ENCODE measurements around the gene PTGIR. TPM values are rescaled to one million over a fixed set of nuclear protein-coding genes. Genes with fewer than 3 reads are reported as not detected.
A peak's percentile ranks its signal among the peaks of the same experiment; 100 is the strongest.

The PTGIR gene
- total RNA-seq, 4 donors from 2014 or later = 0.51 to 3.6 (median 2.1) TPM

DNA sequence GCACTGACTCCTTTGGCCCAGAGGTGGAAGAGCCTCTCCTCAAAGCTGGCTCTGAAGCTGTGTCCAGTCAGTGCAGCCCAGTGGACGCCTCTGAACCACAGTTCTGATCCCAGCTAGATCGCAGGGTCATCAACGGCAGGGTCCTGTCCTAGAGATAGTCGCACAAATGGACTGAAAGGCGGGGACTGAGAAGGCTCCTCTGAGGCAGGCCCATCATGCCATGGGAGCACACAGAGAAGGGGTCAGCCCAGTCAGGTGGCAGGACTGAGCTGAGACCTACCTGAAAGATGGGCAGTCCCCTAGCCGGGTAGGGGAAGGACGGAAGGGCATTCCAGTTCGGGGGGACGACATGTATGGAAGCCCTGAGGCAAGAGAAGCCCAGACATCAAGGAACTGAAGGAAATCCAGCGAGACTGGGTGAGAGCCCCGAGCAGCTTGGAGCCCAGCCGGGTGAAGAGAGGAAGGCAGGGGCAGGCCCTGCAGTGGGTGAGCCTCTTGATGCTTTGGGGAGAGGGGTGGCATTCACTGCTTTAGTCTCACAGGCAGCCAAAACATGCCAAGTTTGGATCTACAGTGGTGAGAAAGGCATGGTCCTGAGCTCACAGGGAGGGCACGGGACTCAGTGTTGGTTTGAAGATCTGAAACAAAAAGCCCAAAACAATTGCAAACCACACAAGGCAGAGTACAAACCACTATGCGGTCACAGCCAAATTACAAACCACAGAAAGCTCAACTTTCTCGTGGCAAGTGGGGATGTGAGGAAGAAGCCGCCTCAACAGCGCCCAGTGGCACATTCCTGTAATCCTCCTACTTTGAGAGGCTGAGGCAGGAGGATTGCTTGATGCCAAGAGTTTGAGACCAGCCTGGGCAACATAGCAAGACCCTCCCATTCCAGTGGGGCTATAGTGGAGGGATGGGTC is 13.8 kb downstream of the PTGIR start:
- WGBS, 2 donors = 65 to 66% methylated on average over 16 to 17 of the region's 17 CpGs
- DNase-seq (ENCODE audit: low spot score in 2 of 2) = peak in 1 of 2 donors; percentile 79
- H3K4me3 ChIP-seq (ENCODE audit: low read depth, poor library complexity, severe bottlenecking) = no peak overlapping the region
- TF ChIP-seq POLR2A (IDR thresholded peaks at IDR 0.05) = no peak
- TF ChIP-seq, protein P1, sequence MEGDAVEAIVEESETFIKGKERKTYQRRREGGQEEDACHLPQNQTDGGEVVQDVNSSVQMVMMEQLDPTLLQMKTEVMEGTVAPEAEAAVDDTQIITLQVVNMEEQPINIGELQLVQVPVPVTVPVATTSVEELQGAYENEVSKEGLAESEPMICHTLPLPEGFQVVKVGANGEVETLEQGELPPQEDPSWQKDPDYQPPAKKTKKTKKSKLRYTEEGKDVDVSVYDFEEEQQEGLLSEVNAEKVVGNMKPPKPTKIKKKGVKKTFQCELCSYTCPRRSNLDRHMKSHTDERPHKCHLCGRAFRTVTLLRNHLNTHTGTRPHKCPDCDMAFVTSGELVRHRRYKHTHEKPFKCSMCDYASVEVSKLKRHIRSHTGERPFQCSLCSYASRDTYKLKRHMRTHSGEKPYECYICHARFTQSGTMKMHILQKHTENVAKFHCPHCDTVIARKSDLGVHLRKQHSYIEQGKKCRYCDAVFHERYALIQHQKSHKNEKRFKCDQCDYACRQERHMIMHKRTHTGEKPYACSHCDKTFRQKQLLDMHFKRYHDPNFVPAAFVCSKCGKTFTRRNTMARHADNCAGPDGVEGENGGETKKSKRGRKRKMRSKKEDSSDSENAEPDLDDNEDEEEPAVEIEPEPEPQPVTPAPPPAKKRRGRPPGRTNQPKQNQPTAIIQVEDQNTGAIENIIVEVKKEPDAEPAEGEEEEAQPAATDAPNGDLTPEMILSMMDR (IDR thresholded peaks at IDR 0.05) = no peak
- intact Hi-C loops (cut with DNase I; ENCODE audit: low total_unique reads) = loop anchor here (10.0 kb wide), 1 partner anchor 54 kb away; the partner anchor contains the start of gene DACT3

DNA sequence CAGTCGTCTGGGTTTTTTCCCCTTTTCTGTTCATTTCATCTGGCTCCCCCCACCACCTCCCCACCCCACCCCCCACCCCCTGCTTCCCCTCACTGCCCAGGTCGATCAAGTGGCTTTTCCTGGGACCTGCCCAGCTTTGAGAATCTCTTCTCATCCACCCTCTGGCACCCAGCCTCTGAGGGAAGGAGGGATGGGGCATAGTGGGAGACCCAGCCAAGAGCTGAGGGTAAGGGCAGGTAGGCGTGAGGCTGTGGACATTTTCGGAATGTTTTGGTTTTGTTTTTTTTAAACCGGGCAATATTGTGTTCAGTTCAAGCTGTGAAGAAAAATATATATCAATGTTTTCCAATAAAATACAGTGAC is 14.5 kb downstream of the PTGIR start:
- intact Hi-C loops (cut with DNase I; ENCODE audit: low total_unique reads) = loop anchor here (10.0 kb wide), 1 partner anchor 54 kb away; the partner anchor contains the start of gene DACT3
- TF ChIP-seq POLR2A (IDR thresholded peaks at IDR 0.05) = no peak
- TF ChIP-seq, protein P1 (IDR thresholded peaks at IDR 0.05) = no peak
- WGBS, 2 donors = 53 to 57% methylated on average over 5 of the region's 5 CpGs
- no peak overlapping the region for H3K4me3 ChIP-seq (ENCODE audit: low read depth, poor library complexity, severe bottlenecking)
- no peak for DNase-seq (ENCODE audit: low spot score in 2 of 2)

DNA sequence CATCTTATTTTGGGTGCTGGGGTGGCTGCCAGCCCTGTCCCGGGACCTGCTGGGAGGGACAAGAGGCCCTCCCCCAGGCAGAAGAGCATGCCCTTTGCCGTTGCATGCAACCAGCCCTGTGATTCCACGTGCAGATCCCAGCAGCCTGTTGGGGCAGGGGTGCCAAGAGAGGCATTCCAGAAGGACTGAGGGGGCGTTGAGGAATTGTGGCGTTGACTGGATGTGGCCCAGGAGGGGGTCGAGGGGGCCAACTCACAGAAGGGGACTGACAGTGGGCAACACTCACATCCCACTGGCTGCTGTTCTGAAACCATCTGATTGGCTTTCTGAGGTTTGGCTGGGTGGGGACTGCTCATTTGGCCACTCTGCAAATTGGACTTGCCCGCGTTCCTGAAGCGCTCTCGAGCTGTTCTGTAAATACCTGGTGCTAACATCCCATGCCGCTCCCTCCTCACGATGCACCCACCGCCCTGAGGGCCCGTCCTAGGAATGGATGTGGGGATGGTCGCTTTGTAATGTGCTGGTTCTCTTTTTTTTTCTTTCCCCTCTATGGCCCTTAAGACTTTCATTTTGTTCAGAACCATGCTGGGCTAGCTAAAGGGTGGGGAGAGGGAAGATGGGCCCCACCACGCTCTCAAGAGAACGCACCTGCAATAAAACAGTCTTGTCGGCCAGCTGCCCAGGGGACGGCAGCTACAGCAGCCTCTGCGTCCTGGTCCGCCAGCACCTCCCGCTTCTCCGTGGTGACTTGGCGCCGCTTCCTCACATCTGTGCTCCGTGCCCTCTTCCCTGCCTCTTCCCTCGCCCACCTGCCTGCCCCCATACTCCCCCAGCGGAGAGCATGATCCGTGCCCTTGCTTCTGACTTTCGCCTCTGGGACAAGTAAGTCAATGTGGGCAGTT is 15.1 kb downstream of the PTGIR start:
- DNase-seq (ENCODE audit: low spot score in 2 of 2) = peak in 1 of 2 donors; percentile 74
- TF ChIP-seq, protein P1 (IDR thresholded peaks at IDR 0.05) = no peak
- no peak for TF ChIP-seq POLR2A (IDR thresholded peaks at IDR 0.05)
- intact Hi-C loops (cut with DNase I; ENCODE audit: low total_unique reads) = loop anchor here (10.0 kb wide), 1 partner anchor 55 kb away; the partner anchor contains the start of gene DACT3
- H3K4me3 ChIP-seq (ENCODE audit: low read depth, poor library complexity, severe bottlenecking) = no peak overlapping the region
- 76 to 78% methylated on average over 30 of the region's 30 CpGs for WGBS, 2 donors

DNA sequence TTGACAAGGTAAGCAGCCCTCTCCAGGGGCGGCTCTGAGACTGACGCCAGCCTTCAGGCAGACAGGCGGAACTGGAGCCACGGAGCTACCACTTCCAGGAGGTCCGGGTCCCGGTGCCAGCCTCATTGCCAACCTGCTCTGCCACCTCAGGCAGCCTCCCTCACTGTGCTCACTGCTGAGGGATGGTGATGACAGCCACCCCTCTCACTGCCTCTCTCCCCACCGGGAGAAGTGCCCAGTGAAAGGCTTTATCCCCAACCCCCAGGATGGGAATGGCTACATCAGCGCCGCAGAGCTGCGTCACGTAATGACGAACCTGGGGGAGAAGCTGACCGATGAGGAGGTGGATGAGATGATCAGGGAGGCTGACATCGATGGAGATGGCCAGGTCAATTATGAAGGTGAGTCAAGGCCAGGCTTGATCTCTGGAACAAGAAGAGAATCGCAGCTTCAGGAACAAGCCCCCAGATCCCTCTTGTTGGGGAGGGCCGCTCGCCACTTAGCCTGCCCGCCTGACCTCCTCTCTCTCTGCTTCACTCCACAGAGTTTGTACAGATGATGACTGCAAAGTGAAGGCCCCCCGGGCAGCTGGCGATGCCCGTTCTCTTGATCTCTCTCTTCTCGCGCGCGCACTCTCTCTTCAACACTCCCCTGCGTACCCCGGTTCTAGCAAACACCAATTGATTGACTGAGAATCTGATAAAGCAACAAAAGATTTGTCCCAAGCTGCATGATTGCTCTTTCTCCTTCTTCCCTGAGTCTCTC is 16.1 kb downstream of the PTGIR start:
- DNase-seq (ENCODE audit: low spot score in 2 of 2) = peak in 1 of 2 donors; percentile 80
- no peak for TF ChIP-seq POLR2A (IDR thresholded peaks at IDR 0.05)
- TF ChIP-seq, protein P1 (IDR thresholded peaks at IDR 0.05) = no peak
- intact Hi-C loops (cut with DNase I; ENCODE audit: low total_unique reads) = no loop called here
- WGBS, 2 donors = 91 to 94% methylated on average over 26 to 27 of the region's 27 CpGs
- no peak overlapping the region for H3K4me3 ChIP-seq (ENCODE audit: low read depth, poor library complexity, severe bottlenecking)

DNA sequence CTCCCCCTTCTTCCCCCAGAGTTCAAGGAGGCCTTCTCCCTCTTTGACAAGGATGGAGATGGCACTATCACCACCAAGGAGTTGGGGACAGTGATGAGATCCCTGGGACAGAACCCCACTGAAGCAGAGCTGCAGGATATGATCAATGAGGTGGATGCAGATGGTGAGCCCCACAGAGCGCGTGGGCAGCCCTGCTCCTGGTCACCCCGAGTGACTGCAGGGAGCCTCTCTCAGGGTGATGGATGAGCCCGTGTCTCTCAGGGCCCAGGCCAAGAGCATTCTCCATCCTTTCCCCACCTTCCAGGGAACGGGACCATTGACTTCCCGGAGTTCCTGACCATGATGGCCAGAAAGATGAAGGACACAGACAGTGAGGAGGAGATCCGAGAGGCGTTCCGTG is 16.7 kb downstream of the PTGIR start:
- no peak overlapping the region for H3K4me3 ChIP-seq (ENCODE audit: low read depth, poor library complexity, severe bottlenecking)
- intact Hi-C loops (cut with DNase I; ENCODE audit: low total_unique reads) = no loop called here
- TF ChIP-seq POLR2A (IDR thresholded peaks at IDR 0.05) = no peak
- TF ChIP-seq, protein P1 (IDR thresholded peaks at IDR 0.05) = no peak
- WGBS, 2 donors = 89 to 98% methylated on average over 9 of the region's 9 CpGs
- peak in 1 of 2 donors; percentile 72 for DNase-seq (ENCODE audit: low spot score in 2 of 2)

Measured in lower leg skin (tissue), 4 donors.